NCI-H345 (cell line): Measurements from ENCODE around the gene ELF3.
"Not testable (repeated sequence)": the region's sequence is repeated elsewhere in the genome, so short reads cannot be mapped to it uniquely, and the experiment has no call there.

ENCODE experiments used
- DNase-seq: peaks from one replicate; lab custom pipeline; 2025; lab: John Stamatoyannopoulos, UW

Gene ELF3

GRCh38 chr1:202036595-202037387 lies 26.4 kb downstream of the ELF3 start:
- DNase-seq, result no peak

GRCh38 chr1:202037706-202038296 lies 27.4 kb downstream of the ELF3 start:
- DNase-seq, result no peak

DNA sequence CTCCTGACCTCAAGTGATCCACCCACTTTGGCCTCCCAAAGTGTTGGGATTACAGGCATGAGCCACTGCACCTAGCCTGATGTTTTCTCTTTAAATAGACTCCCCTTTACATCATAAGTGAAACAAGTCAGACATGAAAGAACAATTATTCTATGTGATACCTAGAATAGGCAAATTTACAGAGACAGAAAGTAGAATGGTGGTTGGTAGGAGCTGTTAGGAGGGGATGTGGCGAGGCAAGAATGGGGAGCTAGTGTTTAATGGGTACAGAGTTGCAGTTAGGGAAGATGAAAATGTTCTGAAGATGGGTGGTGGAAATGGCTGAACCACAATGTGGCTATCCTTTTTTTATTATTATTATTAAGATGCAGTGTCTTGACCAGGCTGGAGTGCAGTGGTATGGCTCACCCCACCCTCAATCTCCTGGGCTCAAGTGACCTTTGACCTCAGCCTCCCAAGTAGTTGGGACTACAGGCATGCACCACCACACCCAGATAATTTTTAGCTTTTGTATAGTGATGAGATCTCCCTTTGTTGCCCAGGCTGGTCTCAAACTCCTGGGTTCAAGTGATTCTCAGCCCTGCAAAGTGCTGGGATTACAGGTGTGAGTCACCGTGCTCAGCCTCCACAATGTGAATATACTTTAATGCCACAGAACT lies 28.4 kb downstream of the ELF3 start:
- no peak for DNase-seq

- DNase-seq, result peak; percentile 86
Measured at GRCh38 chr1:202045705-202046104, 35.3 kb downstream of the ELF3 start.

DNA sequence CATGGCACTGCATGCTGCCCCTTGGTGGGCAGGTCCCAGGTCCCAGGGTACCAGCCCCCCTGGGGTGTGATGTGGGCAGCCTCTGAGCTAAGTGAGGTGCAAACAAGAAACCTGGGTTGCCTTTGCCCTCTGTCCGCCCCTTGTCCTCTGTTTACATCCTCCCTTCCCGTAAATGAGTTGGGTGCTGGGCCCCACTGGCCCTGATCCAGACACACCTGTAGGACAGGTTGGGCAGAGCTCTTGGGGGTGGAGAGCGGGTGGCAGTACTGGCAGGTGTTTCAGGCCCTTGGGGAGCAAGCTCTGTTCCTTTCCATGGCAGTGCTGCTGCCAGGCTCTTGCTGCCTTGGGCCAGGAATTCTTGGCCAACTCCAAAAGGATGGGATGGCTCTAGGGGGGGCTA lies 35.8 kb downstream of the ELF3 start:
- peak; percentile 93 for DNase-seq

DNA sequence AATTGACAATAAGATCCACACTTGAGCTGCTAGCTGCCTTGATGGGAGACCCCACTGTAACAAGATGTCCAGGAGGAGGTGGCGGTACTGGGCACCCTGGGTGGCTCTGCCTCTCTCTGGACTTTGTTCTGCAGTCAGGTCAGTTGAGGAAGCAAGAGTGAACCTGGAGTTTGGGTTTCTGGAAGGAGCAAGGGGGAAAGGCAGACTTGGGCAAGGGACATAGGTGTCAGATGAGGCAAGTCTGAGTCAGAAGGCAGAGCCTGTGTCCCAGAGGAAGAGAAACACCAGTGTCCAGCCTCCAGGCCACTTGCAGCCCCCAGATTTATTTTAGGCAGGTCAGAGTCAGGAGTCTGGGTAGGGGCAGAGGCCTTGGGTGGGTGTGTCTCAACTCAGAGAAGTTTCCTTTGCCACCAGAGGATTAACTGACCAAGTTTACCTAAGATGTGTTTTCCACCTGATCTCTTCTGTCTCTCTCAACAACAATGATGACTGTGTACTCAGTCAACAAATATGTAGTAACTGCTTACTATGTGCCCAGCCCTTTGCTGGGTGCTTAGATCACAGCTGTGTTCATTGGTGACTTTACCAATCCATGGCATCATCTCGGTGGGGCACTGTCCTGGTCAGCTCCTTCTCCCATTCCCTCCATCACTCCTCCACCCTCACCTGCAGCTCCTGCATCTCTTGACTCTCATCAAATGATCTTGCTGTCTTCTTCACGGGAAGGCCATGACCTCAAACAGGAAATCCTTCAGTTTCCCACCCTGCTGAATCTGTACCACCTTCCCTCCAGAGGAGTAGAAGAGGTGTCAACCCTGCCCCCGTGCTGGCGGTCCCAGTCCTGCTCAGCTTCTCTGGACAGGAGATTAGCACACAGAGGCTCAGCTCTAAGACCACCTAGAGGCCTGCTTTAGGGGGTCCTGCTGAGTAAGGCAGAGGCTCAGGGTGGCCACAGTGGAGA lies 36.6 kb downstream of the ELF3 start:
- DNase-seq, result peak; percentile 48

DNA sequence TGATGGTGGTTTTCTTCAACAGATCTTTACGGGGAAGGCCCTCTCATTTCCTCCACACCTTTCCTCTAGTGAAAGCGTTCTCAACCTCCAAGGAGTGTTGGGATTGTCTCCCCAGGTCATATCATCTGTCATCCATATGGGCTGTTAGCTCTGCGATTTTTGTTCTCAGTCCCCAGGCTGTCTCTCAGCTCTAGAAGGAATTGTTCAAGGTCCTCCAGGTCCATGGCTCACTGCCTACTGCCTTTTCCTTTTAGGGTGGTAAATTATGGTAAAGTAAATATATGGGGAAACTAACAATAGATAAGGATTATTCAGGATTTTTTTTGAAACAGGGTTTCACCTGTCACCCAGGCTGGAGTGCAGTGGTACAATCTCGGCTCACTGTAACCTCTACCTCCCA lies 37.6 kb downstream of the ELF3 start:
- DNase-seq, result peak; percentile 45

GRCh38 chr1:202049129-202049528 lies 38.7 kb downstream of the ELF3 start:
- no peak for DNase-seq

DNA sequence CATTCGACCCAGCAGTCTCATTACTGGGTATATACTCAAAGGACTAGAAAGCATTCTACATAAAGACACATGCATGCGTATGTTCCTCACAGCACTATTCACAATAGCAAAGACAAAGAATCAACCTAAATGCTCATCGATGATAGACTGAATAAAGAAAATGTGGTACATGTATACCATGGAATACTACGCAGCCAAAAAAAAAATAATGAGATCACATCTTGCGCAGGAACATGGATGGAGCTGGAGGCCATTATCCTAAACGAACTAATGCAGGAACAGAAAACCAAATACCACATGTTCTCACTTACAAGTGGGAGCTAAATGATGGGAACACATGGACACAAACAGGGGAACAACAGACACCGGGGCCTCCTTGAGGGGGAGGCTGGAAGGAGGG lies 43.7 kb downstream of the ELF3 start:
- DNase-seq, result no peak

DNA sequence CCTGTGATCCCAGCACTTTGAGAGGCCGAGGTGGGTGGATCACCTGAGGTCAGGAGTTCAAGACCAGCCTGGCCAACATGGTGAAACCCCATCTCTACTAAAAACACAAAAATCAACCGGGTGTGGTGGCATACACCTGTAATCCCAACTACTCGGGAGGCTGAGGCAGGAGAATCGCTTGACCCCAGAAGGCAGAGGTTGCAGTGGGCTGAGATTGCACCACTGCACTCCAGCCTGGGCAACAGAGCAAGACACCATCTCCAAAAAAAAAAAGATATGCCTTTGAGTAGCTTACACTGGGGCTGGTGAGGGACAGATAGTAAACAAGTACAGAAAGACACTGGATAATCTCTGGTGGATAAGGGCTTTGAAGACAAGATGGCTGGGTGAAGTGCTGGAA lies 44.3 kb downstream of the ELF3 start:
- not testable (repeated sequence) for DNase-seq

- DNase-seq, result peak; percentile 99
Measured at GRCh38 chr1:202056644-202057334, 46.4 kb downstream of the ELF3 start.

GRCh38 chr1:202057335-202057704 lies 46.9 kb downstream of the ELF3 start:
- not testable (repeated sequence) for DNase-seq

GRCh38 chr1:202058001-202058908 lies 47.9 kb downstream of the ELF3 start:
- DNase-seq, result no peak

- DNase-seq, result no peak
Measured at GRCh38 chr1:202061055-202061454, 50.7 kb downstream of the ELF3 start.

DNA sequence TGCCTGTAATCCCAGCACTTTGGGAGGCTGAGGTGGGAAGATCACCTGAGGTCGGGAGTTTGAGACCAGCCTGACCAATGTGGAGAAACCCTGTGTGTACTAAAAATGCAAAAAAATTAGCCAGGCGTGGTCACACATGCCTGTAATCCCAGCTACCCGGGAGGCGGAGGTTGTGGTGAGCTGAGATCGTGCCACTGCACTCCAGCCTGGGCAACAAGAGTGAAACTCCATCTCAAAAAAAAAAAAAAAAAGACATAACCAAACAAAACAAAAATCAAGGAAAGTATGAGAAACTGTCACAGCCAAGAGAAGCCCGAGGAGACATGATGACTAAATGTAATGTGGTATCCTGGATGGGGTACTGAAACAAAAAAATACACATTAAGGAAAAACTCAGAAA lies 51.4 kb downstream of the ELF3 start:
- DNase-seq, result not testable (repeated sequence)

DNA sequence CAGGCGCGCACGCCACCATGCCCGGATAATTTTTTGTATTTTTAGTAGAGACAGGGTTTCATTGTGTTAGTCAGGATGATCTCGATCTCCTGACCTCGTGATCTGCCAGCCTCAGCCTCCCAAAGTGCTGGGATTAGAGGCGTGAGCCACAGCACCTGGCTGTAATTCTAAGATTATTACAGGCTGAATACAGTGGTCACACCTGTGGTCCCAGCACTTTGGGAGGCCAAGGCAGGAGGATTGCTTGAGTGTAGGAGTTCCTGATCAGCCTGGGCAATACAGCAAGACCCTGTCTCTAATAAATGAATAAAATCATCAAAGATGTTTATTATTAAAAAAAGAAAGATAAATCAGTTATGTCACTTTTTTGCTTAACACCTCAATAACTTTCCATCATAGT lies 52.2 kb downstream of the ELF3 start:
- DNase-seq, result not testable (repeated sequence)

GRCh38 chr1:202063093-202063492 lies 52.7 kb downstream of the ELF3 start:
- no peak for DNase-seq

- not testable (repeated sequence) for DNase-seq
Measured at GRCh38 chr1:202064889-202065312, 54.5 kb downstream of the ELF3 start.
